Fibroblast of lung (primary cell): ENCODE data around the gene ORM2.

ENCODE experiments used
- EZH2 ChIP-seq: IDR thresholded peaks from 2 replicates; pipeline ENCODE4 v1.5.1; 2012; ENCODE audit warnings: low read length, control low read depth, mild to moderate bottlenecking; ENCODE audit errors: missing control alignments
- TF ChIP-seq, protein P1 (sequence below), 2 donors: IDR thresholded peaks in 1 of 2; conservative IDR thresholded peaks in 1 of 2; 1 replicate in 1 of 2; 2 replicates in 1 of 2; pipeline ENCODE4 v1.5.1; 2011 to 2012; ENCODE audit warnings: low read length in 2 of 2, control low read depth in 1 of 2, inconsistent platforms in 1 of 2, low read depth in 1 of 2, mild to moderate bottlenecking in 1 of 2

- TF ChIP-seq, protein P1, sequence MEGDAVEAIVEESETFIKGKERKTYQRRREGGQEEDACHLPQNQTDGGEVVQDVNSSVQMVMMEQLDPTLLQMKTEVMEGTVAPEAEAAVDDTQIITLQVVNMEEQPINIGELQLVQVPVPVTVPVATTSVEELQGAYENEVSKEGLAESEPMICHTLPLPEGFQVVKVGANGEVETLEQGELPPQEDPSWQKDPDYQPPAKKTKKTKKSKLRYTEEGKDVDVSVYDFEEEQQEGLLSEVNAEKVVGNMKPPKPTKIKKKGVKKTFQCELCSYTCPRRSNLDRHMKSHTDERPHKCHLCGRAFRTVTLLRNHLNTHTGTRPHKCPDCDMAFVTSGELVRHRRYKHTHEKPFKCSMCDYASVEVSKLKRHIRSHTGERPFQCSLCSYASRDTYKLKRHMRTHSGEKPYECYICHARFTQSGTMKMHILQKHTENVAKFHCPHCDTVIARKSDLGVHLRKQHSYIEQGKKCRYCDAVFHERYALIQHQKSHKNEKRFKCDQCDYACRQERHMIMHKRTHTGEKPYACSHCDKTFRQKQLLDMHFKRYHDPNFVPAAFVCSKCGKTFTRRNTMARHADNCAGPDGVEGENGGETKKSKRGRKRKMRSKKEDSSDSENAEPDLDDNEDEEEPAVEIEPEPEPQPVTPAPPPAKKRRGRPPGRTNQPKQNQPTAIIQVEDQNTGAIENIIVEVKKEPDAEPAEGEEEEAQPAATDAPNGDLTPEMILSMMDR (conservative IDR thresholded peaks at IDR 0.05 in 1 of 2, IDR thresholded peaks at IDR 0.05 in 1 of 2; ENCODE audit: low read depth in 1 of 2, low read length in 2 of 2), result no peak
- TF ChIP-seq EZH2, result no peak
These were observed 39.8 kb upstream of the ORM2 start for GRCh38 chr9:114289571-114290481.
